HepG2 (cell line): Measurements from ENCODE around the gene TBC1D2B. TPM values are rescaled to one million over a fixed set of nuclear protein-coding genes. Genes with fewer than 3 reads are reported as not detected.
A peak's percentile ranks its signal among the peaks of the same experiment; 100 is the strongest.

Experiments
- ATAC-seq: fragments of 200-7000 bp; cut with Tn5 transposase; 3 replicates; pipeline ENCODE4 v1.9.1; 2020; ENCODE audit warnings: mild to moderate bottlenecking, moderate library complexity
- BruUV-seq: library from RNA; stranded (reverse); fragments of 400-500 nt; replicated peaks from 2 replicates; lab custom pipeline; 2021; lab: Mats Ljungman, UMichigan
- CTCF ChIA-PET: fragments of 300-600 bp; formaldehyde crosslinking; extraction: SDS; loops from one replicate; lab custom pipeline; 2021; ENCODE audit warnings: low total read pairs, inconsistent platforms, low intra/inter-chr PET ratio; lab: Yijun Ruan, JAX
- POLR2A ChIA-PET: fragments of 350-600 bp; sonication (Branson Sonifier 250); formaldehyde crosslinking; loops from one replicate; lab custom pipeline; 2020; ENCODE audit warnings: antibody characterized with exemption, inconsistent platforms; lab: Yijun Ruan, JAX
- DNase-seq: peaks from one replicate; pipeline ENCODE4 v3.0.0-alpha.2; 2015; ENCODE audit warnings: low spot score
- FAIRE-seq: peaks from 3 replicates; lab custom pipeline; 2011; peaks lifted over from hg19 to GRCh38; lab: Jason Lieb, UNC
- H2AFZ ChIP-seq: one replicate; pipeline ENCODE4 v1.6.1; 2011; ENCODE audit warnings: low read length, inconsistent platforms
- H3K27ac ChIP-seq: fragments of 300-600 bp; 3 replicates; pipeline ENCODE4 v1.8.0; 2011; ENCODE audit warnings: mixed run types, mild to moderate bottlenecking, mixed read lengths, low read length, inconsistent platforms; ENCODE audit not compliant: insufficient read depth; ENCODE audit errors: extremely low read length
- H3K27me3 ChIP-seq, 2 experiments: fragments of 200-600 bp in 1 of 2; 2 replicates in 1 of 2; 3 replicates in 1 of 2; pipeline versions ENCODE4 v1.6.0 to v1.8.0; 2011; ENCODE audit warnings: low read length in 2 of 2, mild to moderate bottlenecking in 2 of 2, moderate library complexity in 2 of 2, inconsistent platforms in 1 of 2; ENCODE audit not compliant: insufficient read depth in 2 of 2, control insufficient read depth in 1 of 2
- H3K36me3 ChIP-seq, 2 experiments: fragments of 200-600 bp in 1 of 2; replicated peaks in 1 of 2; 2 replicates in 1 of 2; 3 replicates in 1 of 2; pipeline versions ENCODE4 v1.5.1 to v1.8.0; 2011; ENCODE audit warnings: low read length in 2 of 2, inconsistent platforms in 1 of 2; ENCODE audit not compliant: insufficient read depth in 2 of 2, control insufficient read depth in 1 of 2
- H3K4me1 ChIP-seq: 2 replicates; pipeline ENCODE4 v1.5.1; 2012; ENCODE audit warnings: low read length, inconsistent platforms; ENCODE audit not compliant: insufficient read depth
- H3K4me2 ChIP-seq: 2 replicates; pipeline ENCODE4 v1.6.0; 2011; ENCODE audit warnings: low read depth, low read length, inconsistent platforms
- H3K4me3 ChIP-seq, 3 experiments: fragments of 200-600 bp in 1 of 3; sonication (generic), shearing (Covaris generic) in 1 of 3; replicated peaks in 1 of 3; 2 replicates each; pipeline ENCODE4 v1.5.1; 2011 to 2016; ENCODE audit warnings: low read length in 3 of 3, inconsistent platforms in 2 of 3, low read depth in 2 of 3, mild to moderate bottlenecking in 2 of 3, control low read depth in 1 of 3, mixed read lengths in 1 of 3; ENCODE audit not compliant: insufficient read depth in 1 of 3
- H3K79me2 ChIP-seq: one replicate; pipeline ENCODE4 v1.6.1; 2011; ENCODE audit warnings: low read length, inconsistent platforms; ENCODE audit not compliant: insufficient read depth
- H3K9ac ChIP-seq: 2 replicates; pipeline ENCODE4 v1.6.0; 2011; ENCODE audit warnings: mild to moderate bottlenecking, low read depth, low read length, inconsistent platforms; ENCODE audit not compliant: insufficient read depth
- H3K9me3 ChIP-seq: 2 replicates; pipeline ENCODE4 v1.5.1; 2012; ENCODE audit warnings: mild to moderate bottlenecking, low read length
- H4K20me1 ChIP-seq: 2 replicates; pipeline ENCODE4 v1.6.0; 2011; ENCODE audit warnings: inconsistent platforms, mild to moderate bottlenecking, low read length, moderate library complexity; ENCODE audit not compliant: insufficient read depth
- DNMT3B ChIP-seq: conservative IDR thresholded peaks from 2 replicates; pipeline ENCODE4 v1.6.1; 2016; ENCODE audit warnings: missing biosample characterization, control low read depth
- IKZF4 ChIP-seq: sonication (generic); formaldehyde crosslinking; IDR thresholded peaks from 2 replicates; pipeline ENCODE4 v1.5.1; 2020; ENCODE audit warnings: borderline replicate concordance, mild to moderate bottlenecking, low read depth, missing genetic modification reagents; ENCODE audit errors: not compliant biosample characterization
- PHF5A ChIP-seq: IDR thresholded peaks from one replicate; pipeline ENCODE4 v1.6.1; 2018; ENCODE audit warnings: low read depth, missing genetic modification reagents; ENCODE audit not compliant: unreplicated experiment
- U2AF2 ChIP-seq: fragments of 200-400 bp; formaldehyde crosslinking; IDR thresholded peaks from 2 replicates; pipeline ENCODE4 v1.6.1; 2017; ENCODE audit warnings: low read depth, mild to moderate bottlenecking, low read length
- YEATS2 ChIP-seq: sonication (generic); formaldehyde crosslinking; IDR thresholded peaks from 2 replicates; pipeline ENCODE4 v1.4.0; 2020; ENCODE audit warnings: missing genetic modification reagents, borderline replicate concordance
- ZFY ChIP-seq: sonication (generic); formaldehyde crosslinking; IDR thresholded peaks from 2 replicates; pipeline ENCODE4 v1.4.0; 2020; ENCODE audit warnings: missing genetic modification reagents
- ZNF207 ChIP-seq: fragments of 450-650 bp; IDR thresholded peaks from 2 replicates; pipeline ENCODE4 v1.6.1; 2016; ENCODE audit warnings: antibody characterized with exemption, borderline replicate concordance
- ZNF780A ChIP-seq: sonication (generic); formaldehyde crosslinking; IDR thresholded peaks from 2 replicates; pipeline ENCODE4 v1.8.0; 2022; ENCODE audit warnings: mild to moderate bottlenecking, missing genetic modification reagents, moderate library complexity
- WGBS: methylation state at CpG from one replicate; pipeline ENCODE4 v1.1.6; 2017; ENCODE audit warnings: low lambda C conversion rate; 5-methylcytosine and 5-hydroxymethylcytosine counted together
- in situ Hi-C: cut with HindIII; loops from 2 replicates; pipeline ENCODE4 v1.10.0; 2017; ENCODE audit warnings: low pct_unique_long_range_greater_than_20kb; ENCODE audit not compliant: extremely low pct_ligation_motif_present
- intact Hi-C: fragments of 100-400 bp; cut with micrococcal nuclease; formaldehyde crosslinking; loops from one replicate; pipeline ENCODE4 v1.10.0; 2022; ENCODE audit not compliant: unreplicated experiment
- polyA plus RNA-seq, 8 experiments: library from polyadenylated mRNA; depleted of rRNA in 3 of 8; stranded (reverse) in 7 of 8; unstranded in 1 of 8; fragments of >200 nt; fragmentation: Illumina TruSeq in 4 of 8; extraction: Trizol in 4 of 8; gene quantifications; 2 replicates each; pipeline versions ENCODE4 v1.2.1 to v1.2.3, GENCODE V29; 2011 to 2016; ENCODE audit warnings: low read depth in 4 of 8, missing spikeins in 1 of 8, mixed read lengths in 1 of 8; ENCODE audit not compliant: insufficient read depth in 1 of 8
- total RNA-seq, 5 experiments: library from RNA; depleted of rRNA; stranded (reverse); fragments of >200 nt; fragmentation: Illumina TruSeq; extraction: Trizol; gene quantifications; 2 replicates each; pipeline ENCODE4 v1.2.3, GENCODE V29; 2016; ENCODE audit warnings: low read depth in 1 of 5
- TF ChIP-seq, protein P1 (sequence below): IDR thresholded peaks from 2 replicates; pipeline ENCODE4 v1.6.1; 2016; ENCODE audit warnings: missing biosample characterization, missing genetic modification reagents, low read depth
- TF ChIP-seq, protein P2 (sequence below): IDR thresholded peaks from 2 replicates; pipeline ENCODE4 v1.6.1; 2018; ENCODE audit warnings: missing genetic modification reagents, mild to moderate bottlenecking, missing compliant biosample characterization
- TF ChIP-seq, protein P3 (sequence below): sonication (generic); formaldehyde crosslinking; IDR thresholded peaks from 2 replicates; pipeline ENCODE4 v1.4.0; 2020; ENCODE audit warnings: missing genetic modification reagents
- TF ChIP-seq, protein P4 (sequence below): sonication (generic); formaldehyde crosslinking; IDR thresholded peaks from 2 replicates; pipeline ENCODE4 v1.4.0; 2020; ENCODE audit warnings: mild to moderate bottlenecking, missing genetic modification reagents
- TF ChIP-seq, protein P5 (sequence below): sonication (generic); formaldehyde crosslinking; IDR thresholded peaks from 2 replicates; pipeline ENCODE4 v1.8.0; 2022; ENCODE audit warnings: missing genetic modification reagents, mild to moderate bottlenecking, borderline replicate concordance
- TF ChIP-seq, protein P6 (sequence below): sonication (generic); formaldehyde crosslinking; IDR thresholded peaks from 2 replicates; pipeline ENCODE4 v1.8.1; 2023; ENCODE audit warnings: mild to moderate bottlenecking, missing genetic modification reagents, borderline replicate concordance

The TBC1D2B gene
- total and polyA plus RNA-seq, 2 of the 13 experiments (the other 11 are each of a cell fraction or from before 2014, with no cell fraction given) = 10.1 to 14.4 TPM

DNA sequence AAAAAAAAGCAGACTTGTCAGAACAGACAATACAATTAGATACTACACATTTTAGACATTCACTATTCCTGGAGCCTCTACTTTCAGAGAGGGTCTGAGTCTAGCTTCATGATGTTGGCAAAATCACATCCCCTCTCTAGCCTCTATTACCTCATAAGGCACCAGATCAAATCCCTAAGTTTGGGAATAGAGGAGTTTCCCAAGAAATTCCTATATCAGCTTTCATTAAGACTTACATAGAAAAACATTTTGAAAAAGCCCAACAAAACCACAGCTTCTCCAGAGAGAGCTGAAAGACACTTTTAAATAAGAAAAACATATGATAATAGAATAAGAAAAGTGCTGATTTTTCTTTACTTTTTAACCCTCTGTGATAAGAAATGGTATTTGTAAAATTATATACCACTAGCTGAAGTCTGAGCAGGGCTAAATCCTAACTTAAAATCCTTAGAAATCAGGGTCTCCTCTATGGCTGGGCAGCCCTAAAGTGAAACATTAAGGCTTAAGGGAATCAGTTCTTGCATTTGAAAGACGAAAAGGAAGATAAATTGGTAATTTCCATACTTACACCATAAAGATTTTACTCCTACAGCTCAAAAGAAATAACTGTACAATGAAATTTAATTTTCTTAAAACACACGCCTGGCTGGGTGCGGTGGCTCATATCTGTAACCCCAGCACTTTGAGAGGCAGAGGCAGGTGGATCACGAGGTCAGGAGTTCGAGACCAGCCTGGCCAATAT lies 4.3 kb downstream of the TBC1D2B start:
- Histone ChIP-seq H3K27me3 (no peaks in the 10 kb centered on the region), H3K4me3 (no peak overlapping the region), H3K4me2 (peak overlapping the region; percentile 41; the same call in 1 of the 2 replicates), H3K36me3 (no peaks in the 10 kb centered on the region), H3K4me1 (peaks cover 88% of the 10 kb centered on the region), H3K79me2 (peaks cover 57% of the 10 kb centered on the region), H3K9ac (no peak overlapping the region), H2AFZ (no peak overlapping the region), H3K27ac (peak overlapping the region; percentile 37), H3K9me3 (no peaks in the 10 kb centered on the region), H4K20me1 (no peaks in the 10 kb centered on the region)
- ATAC-seq (no peak), FAIRE-seq (no peak), DNase-seq (no peak)
- ChIA-PET POLR2A (no interaction called here), CTCF (no interaction called here)
- in situ Hi-C loops = no loop called here
- intact Hi-C loops = no loop called here
- 91% methylated on average over 5 of the region's 5 CpGs for WGBS
- BruUV-seq = no TSS peak
- TF ChIP-seq ZNF207 (no peak), YEATS2 (CRISPR knock-in tag) (no peak), DNMT3B (CRISPR knock-in tag) (no peak), IKZF4 (CRISPR knock-in tag) (no peak), PHF5A (CRISPR knock-in tag) (no peak), U2AF2 (no peak), ZNF780A (no peak), ZFY (CRISPR knock-in tag) (no peak)
- TF ChIP-seq, protein P1, sequence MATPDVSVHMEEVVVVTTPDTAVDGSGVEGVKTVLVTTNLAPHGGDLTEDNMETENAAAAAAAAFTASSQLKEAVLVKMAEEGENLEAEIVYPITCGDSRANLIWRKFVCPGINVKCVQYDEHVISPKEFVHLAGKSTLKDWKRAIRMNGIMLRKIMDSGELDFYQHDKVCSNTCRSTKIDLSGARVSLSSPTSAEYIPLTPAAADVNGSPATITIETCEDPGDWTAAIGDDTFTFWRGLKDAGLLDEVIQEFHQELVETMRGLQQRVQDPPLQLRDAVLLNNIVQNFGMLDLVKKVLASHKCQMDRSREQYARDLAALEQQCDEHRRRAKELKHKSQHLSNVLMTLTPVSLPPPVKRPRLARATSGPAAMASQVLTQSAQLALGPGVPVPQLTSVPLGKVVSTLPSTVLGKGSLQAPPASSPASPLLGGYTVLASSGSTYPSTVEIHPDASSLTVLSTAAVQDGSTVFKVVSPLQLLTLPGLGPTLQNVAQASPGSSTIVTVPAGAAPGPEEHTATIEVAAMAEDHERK (CRISPR knock-in tag) = no peak
- TF ChIP-seq, protein P2, sequence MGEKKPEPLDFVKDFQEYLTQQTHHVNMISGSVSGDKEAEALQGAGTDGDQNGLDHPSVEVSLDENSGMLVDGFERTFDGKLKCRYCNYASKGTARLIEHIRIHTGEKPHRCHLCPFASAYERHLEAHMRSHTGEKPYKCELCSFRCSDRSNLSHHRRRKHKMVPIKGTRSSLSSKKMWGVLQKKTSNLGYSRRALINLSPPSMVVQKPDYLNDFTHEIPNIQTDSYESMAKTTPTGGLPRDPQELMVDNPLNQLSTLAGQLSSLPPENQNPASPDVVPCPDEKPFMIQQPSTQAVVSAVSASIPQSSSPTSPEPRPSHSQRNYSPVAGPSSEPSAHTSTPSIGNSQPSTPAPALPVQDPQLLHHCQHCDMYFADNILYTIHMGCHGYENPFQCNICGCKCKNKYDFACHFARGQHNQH (CRISPR knock-in tag) = no peak
- TF ChIP-seq, protein P3, sequence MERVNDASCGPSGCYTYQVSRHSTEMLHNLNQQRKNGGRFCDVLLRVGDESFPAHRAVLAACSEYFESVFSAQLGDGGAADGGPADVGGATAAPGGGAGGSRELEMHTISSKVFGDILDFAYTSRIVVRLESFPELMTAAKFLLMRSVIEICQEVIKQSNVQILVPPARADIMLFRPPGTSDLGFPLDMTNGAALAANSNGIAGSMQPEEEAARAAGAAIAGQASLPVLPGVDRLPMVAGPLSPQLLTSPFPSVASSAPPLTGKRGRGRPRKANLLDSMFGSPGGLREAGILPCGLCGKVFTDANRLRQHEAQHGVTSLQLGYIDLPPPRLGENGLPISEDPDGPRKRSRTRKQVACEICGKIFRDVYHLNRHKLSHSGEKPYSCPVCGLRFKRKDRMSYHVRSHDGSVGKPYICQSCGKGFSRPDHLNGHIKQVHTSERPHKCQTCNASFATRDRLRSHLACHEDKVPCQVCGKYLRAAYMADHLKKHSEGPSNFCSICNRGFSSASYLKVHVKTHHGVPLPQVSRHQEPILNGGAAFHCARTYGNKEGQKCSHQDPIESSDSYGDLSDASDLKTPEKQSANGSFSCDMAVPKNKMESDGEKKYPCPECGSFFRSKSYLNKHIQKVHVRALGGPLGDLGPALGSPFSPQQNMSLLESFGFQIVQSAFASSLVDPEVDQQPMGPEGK (CRISPR knock-in tag) = no peak
- TF ChIP-seq, protein P4, sequence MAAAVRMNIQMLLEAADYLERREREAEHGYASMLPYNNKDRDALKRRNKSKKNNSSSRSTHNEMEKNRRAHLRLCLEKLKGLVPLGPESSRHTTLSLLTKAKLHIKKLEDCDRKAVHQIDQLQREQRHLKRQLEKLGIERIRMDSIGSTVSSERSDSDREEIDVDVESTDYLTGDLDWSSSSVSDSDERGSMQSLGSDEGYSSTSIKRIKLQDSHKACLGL (CRISPR knock-in tag) = no peak
- TF ChIP-seq, protein P5, sequence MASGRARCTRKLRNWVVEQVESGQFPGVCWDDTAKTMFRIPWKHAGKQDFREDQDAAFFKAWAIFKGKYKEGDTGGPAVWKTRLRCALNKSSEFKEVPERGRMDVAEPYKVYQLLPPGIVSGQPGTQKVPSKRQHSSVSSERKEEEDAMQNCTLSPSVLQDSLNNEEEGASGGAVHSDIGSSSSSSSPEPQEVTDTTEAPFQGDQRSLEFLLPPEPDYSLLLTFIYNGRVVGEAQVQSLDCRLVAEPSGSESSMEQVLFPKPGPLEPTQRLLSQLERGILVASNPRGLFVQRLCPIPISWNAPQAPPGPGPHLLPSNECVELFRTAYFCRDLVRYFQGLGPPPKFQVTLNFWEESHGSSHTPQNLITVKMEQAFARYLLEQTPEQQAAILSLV (CRISPR knock-in tag) = no peak
- TF ChIP-seq, protein P6, sequence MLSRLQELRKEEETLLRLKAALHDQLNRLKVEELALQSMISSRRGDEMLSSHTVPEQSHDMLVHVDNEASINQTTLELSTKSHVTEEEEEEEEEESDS (CRISPR knock-in tag) = no peak
